Uterus (tissue), 4 donors: ENCODE results near the gene TMEM127. TPM values are rescaled to one million over a fixed set of nuclear protein-coding genes. Genes with fewer than 3 reads are reported as not detected.

Experiments
- DNase-seq, 2 donors: peaks; one replicate each; pipeline ENCODE4 v3.0.0-alpha.2; 2019 to 2020
- H3K27ac ChIP-seq, 2 donors: fragments of 200-600 bp; sonication (generic); 1 replicate in 1 of 2; 2 replicates in 1 of 2; pipeline ENCODE4 v1.5.1; 2016 to 2018
- H3K27me3 ChIP-seq, 2 donors: fragments of 200-600 bp; sonication (generic); one replicate each; pipeline ENCODE4 v1.5.1; 2018 to 2019; ENCODE audit warnings: control low read depth in 1 of 2
- H3K36me3 ChIP-seq, 2 donors: fragments of 200-600 bp; sonication (generic); one replicate each; pipeline ENCODE4 v1.5.1; 2019; ENCODE audit warnings: control low read depth in 1 of 2
- H3K4me1 ChIP-seq, 2 donors: fragments of 200-600 bp; sonication (generic); one replicate each; pipeline ENCODE4 v1.5.1; 2018 to 2019; ENCODE audit warnings: control low read depth in 1 of 2
- H3K4me3 ChIP-seq, 2 donors: fragments of 200-600 bp; sonication (generic); 1 replicate in 1 of 2; 2 replicates in 1 of 2; pipeline ENCODE4 v1.5.1; 2018 to 2019; ENCODE audit warnings: mild to moderate bottlenecking in 1 of 2
- H3K9me3 ChIP-seq, 2 donors: fragments of 200-600 bp; sonication (generic); one replicate each; pipeline ENCODE4 v1.5.1; 2019; ENCODE audit warnings: control low read depth in 1 of 2
- POLR2A ChIP-seq, 2 donors: fragments of 450-650 bp; IDR thresholded peaks; one replicate each; pipeline ENCODE4 v1.6.1; 2016; ENCODE audit warnings: antibody characterized with exemption in 2 of 2, mild to moderate bottlenecking in 1 of 2, moderate library complexity in 1 of 2
- intact Hi-C: fragments of 100-400 bp; cut with DNase I; formaldehyde crosslinking; loops from one replicate; pipeline ENCODE4 v1.15.1; 2023; ENCODE audit warnings: low total_unique reads
- total RNA-seq, 4 donors: library from RNA; depleted of rRNA in 3 of 4; stranded (reverse); fragments of >200 nt in 3 of 4; gene quantifications; one replicate each; pipeline versions ENCODE4 v1.1.0 to v1.2.4, GENCODE V29; 2014 to 2023
- TF ChIP-seq, protein P1 (sequence below), 4 experiments: fragments of 200-600 bp in 2 of 4; fragments of 450-650 bp in 2 of 4; sonication (generic) in 2 of 4; IDR thresholded peaks; one replicate each; pipeline ENCODE4 v1.5.1; 2016 to 2019; ENCODE audit warnings: antibody characterized with exemption in 4 of 4, mild to moderate bottlenecking in 2 of 4, moderate library complexity in 1 of 4
- donor health status: DM: yes; HTN: yes; CAD: no.

TMEM127 gene
- 10 to 100 TPM; 17.0 to 45.4 (median 22.3) TPM for total RNA-seq

GRCh38 chr2:96265840-96266679 lies at the start of gene TMEM127, which contains the start of gene CIAO1:
Gene TMEM127, minus strand, starts transcription at chr2:96265997. Its CDS starts 616 bp downstream, at chr2:96265381.
Gene CIAO1, plus strand, starts transcription at chr2:96266225. Its CDS starts 126 bp downstream, at chr2:96266351.
- TF ChIP-seq, protein P1, sequence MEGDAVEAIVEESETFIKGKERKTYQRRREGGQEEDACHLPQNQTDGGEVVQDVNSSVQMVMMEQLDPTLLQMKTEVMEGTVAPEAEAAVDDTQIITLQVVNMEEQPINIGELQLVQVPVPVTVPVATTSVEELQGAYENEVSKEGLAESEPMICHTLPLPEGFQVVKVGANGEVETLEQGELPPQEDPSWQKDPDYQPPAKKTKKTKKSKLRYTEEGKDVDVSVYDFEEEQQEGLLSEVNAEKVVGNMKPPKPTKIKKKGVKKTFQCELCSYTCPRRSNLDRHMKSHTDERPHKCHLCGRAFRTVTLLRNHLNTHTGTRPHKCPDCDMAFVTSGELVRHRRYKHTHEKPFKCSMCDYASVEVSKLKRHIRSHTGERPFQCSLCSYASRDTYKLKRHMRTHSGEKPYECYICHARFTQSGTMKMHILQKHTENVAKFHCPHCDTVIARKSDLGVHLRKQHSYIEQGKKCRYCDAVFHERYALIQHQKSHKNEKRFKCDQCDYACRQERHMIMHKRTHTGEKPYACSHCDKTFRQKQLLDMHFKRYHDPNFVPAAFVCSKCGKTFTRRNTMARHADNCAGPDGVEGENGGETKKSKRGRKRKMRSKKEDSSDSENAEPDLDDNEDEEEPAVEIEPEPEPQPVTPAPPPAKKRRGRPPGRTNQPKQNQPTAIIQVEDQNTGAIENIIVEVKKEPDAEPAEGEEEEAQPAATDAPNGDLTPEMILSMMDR (IDR thresholded peaks at IDR 0.05), result peak in 3 of 4 experiments; percentile 13 to 18 (median 17)
- peak; percentile 85 to 87 for TF ChIP-seq POLR2A (IDR thresholded peaks at IDR 0.05)
- no peaks in the 10 kb centered on the region for H3K27me3 ChIP-seq
- peaks cover 6 to 13% of the 10 kb centered on the region in 2 donors for H3K4me1 ChIP-seq
- peak; percentile 97 to 99 for DNase-seq
- H3K4me3 ChIP-seq, result peak within 1 kb of the TSS; percentile 97 to 99
- intact Hi-C loops, result no loop called here
- no peaks in the 10 kb centered on the region for H3K36me3 ChIP-seq
- H3K9me3 ChIP-seq, result no peaks in the 10 kb centered on the region
- peak within 1 kb of the TSS; percentile 67 to 87 for H3K27ac ChIP-seq

DNA sequence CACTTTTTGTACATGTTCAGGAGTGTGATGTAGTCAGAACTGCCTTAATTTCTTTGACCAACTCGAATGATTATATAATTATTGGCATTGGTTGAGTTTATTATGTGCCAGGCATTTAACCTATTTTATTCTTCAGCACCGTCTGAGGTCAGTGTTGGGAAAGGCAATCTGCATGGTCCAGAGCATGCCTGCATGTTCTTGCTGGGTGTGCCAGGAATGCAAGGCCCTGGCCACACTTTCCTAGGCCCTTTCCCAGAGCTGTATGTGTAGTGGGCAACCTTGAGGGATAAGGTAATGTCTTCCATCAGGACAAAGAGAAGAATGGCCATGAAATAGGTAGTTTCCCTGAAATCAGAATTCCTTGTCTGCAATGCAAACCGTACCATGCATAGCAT lies 49.2 kb upstream of the TMEM127 start:
- intact Hi-C loops, result no loop called here
- Histone ChIP-seq H3K27me3 (peaks cover 0 to 11% of the 10 kb centered on the region in 2 donors), H3K4me1 (no peaks in the 10 kb centered on the region), H3K9me3 (no peaks in the 10 kb centered on the region), H3K27ac (no peak overlapping the region), H3K4me3 (no peak overlapping the region), H3K36me3 (no peaks in the 10 kb centered on the region)
- TF ChIP-seq, protein P1 (IDR thresholded peaks at IDR 0.05), result no peak
- no peak for TF ChIP-seq POLR2A (IDR thresholded peaks at IDR 0.05)
- no peak for DNase-seq

- intact Hi-C loops, result no loop called here
- no peaks in the 10 kb centered on the region for H3K9me3 ChIP-seq
- TF ChIP-seq, protein P1 (IDR thresholded peaks at IDR 0.05), result no peak
- TF ChIP-seq POLR2A (IDR thresholded peaks at IDR 0.05), result no peak
These were observed 42.5 kb upstream of the TMEM127 start for GRCh38 chr2:96308248-96308647.

GRCh38 chr2:96306370-96306769 lies 40.6 kb upstream of the TMEM127 start:
- Histone ChIP-seq H3K36me3 (no peaks in the 10 kb centered on the region), H3K9me3 (no peaks in the 10 kb centered on the region), H3K27ac (peak overlapping the region in 1 of 2 donors; percentile 85), H3K4me1 (peaks cover 0 to 9% of the 10 kb centered on the region in 2 donors), H3K4me3 (peak overlapping the region in 1 of 2 donors; percentile 74), H3K27me3 (no peaks in the 10 kb centered on the region)
- TF ChIP-seq, protein P1 (IDR thresholded peaks at IDR 0.05), result no peak
- TF ChIP-seq POLR2A (IDR thresholded peaks at IDR 0.05), result no peak
- intact Hi-C loops, result no loop called here
- DNase-seq, result no peak

More at GRCh38 chr2:96308248-96308647, 42.5 kb upstream of the TMEM127 start:
- peaks cover 0 to 9% of the 10 kb centered on the region in 2 donors for H3K4me1 ChIP-seq
- no peaks in the 10 kb centered on the region for H3K27me3 ChIP-seq
- H3K27ac ChIP-seq, result no peak overlapping the region
- H3K36me3 ChIP-seq, result no peaks in the 10 kb centered on the region
- no peak overlapping the region for H3K4me3 ChIP-seq
- no peak for DNase-seq

GRCh38 chr2:96305979-96306308 lies 40.1 kb upstream of the TMEM127 start:
- Histone ChIP-seq H3K9me3 (no peaks in the 10 kb centered on the region), H3K4me1 (peaks cover 0 to 9% of the 10 kb centered on the region in 2 donors), H3K27ac (peak overlapping the region; percentile 74 to 85), H3K4me3 (peak overlapping the region; percentile 74 to 85), H3K27me3 (no peaks in the 10 kb centered on the region), H3K36me3 (no peaks in the 10 kb centered on the region)
- TF ChIP-seq, protein P1 (IDR thresholded peaks at IDR 0.05), result no peak
- TF ChIP-seq POLR2A (IDR thresholded peaks at IDR 0.05), result no peak
- intact Hi-C loops, result no loop called here
- DNase-seq, result no peak
